HCT116 (cell line): ENCODE data around the gene DPH2. TPM values are rescaled to one million over a fixed set of nuclear protein-coding genes. Genes with fewer than 3 reads are reported as not detected.
A peak's percentile ranks its signal among the peaks of the same experiment; 100 is the strongest.

Experiments used
- ATAC-seq: fragments of 200-7000 bp; cut with Tn5 transposase; 2 replicates; pipeline ENCODE4 v1.9.1; 2020; ENCODE audit warnings: mild to moderate bottlenecking, moderate library complexity
- BruUV-seq: library from RNA; stranded (reverse); fragments of 400-500 nt; replicated peaks from 2 replicates; lab custom pipeline; 2021; lab: Mats Ljungman, UMichigan
- CTCF ChIA-PET: fragments of 300-600 bp; sonication (Branson Sonifier 250); formaldehyde crosslinking; loops from one replicate; lab custom pipeline; 2021; ENCODE audit warnings: antibody characterized with exemption; lab: Charles Lee
- POLR2A ChIA-PET: fragments of 300-600, 350-600 bp; sonication (Branson Sonifier 250); formaldehyde crosslinking; loops from one replicate; lab custom pipeline; 2021; ENCODE audit warnings: antibody characterized with exemption; lab: Charles Lee
- RAD21 ChIA-PET, 2 experiments: fragments of 300-600 bp; sonication (Branson Sonifier 250); formaldehyde crosslinking; loops; one replicate each; lab custom pipeline; 2023; ENCODE audit warnings: low total read pairs in 2 of 2; ENCODE audit not compliant: uncharacterized antibody in 2 of 2, unreplicated experiment in 2 of 2, low non-redundant PET in 1 of 2; lab: Charles Lee
- DNase-seq: peaks from one replicate; pipeline ENCODE4 v3.0.0-alpha.2; 2010; ENCODE audit warnings: low read depth, low spot score
- H2AFZ ChIP-seq: fragments of 200-600 bp; shearing (Covaris generic), sonication (generic); 2 replicates; pipeline ENCODE4 v1.6.1; 2017; ENCODE audit warnings: low read depth, mixed run types, mixed read lengths, antibody characterized with exemption, low read length; ENCODE audit not compliant: poor library complexity, severe bottlenecking
- H3K27ac ChIP-seq: 2 replicates; pipeline ENCODE4 v1.5.1; 2012; ENCODE audit warnings: low read depth, low read length
- H3K27me3 ChIP-seq: fragments of 200-600 bp; sonication (generic); 2 replicates; pipeline ENCODE4 v1.6.1; 2016; ENCODE audit warnings: mixed run types, low read length, mixed read lengths; ENCODE audit not compliant: insufficient read depth
- H3K36me3 ChIP-seq, 2 experiments: fragments of 200-500 bp in 1 of 2; fragments of 200-600 bp in 1 of 2; sonication (Bioruptor generic) in 1 of 2; sonication (generic) in 1 of 2; 2 replicates each; pipeline versions ENCODE4 v1.5.1 to v1.6.1; 2014 to 2016; ENCODE audit warnings: low read length in 2 of 2, inconsistent platforms in 1 of 2, mixed read lengths in 1 of 2, mixed run types in 1 of 2; ENCODE audit not compliant: insufficient read depth in 2 of 2, control insufficient read depth in 1 of 2
- H3K4me1 ChIP-seq, 2 experiments: fragments of 200-600 bp in 1 of 2; sonication (generic) in 1 of 2; 2 replicates each; pipeline versions ENCODE4 v1.5.1 to v1.6.1; 2012 to 2017; ENCODE audit warnings: low read length in 2 of 2, inconsistent platforms in 1 of 2, mild to moderate bottlenecking in 1 of 2, mixed read lengths in 1 of 2, mixed run types in 1 of 2, moderate library complexity in 1 of 2; ENCODE audit not compliant: insufficient read depth in 2 of 2, control insufficient read depth in 1 of 2
- H3K4me2 ChIP-seq: fragments of 200-600 bp; sonication (generic); 2 replicates; pipeline ENCODE4 v1.6.1; 2017; ENCODE audit warnings: mixed run types, low read length, mixed read lengths
- H3K4me3 ChIP-seq, 2 experiments: fragments of 200-600 bp in 1 of 2; sonication (generic) in 1 of 2; replicated peaks in 1 of 2; 2 replicates each; pipeline ENCODE4 v1.5.1; 2011 to 2016; ENCODE audit warnings: low read length in 2 of 2, control low read depth in 1 of 2, low read depth in 1 of 2, mild to moderate bottlenecking in 1 of 2, mixed read lengths in 1 of 2, mixed run types in 1 of 2
- H3K79me2 ChIP-seq: fragments of 200-600 bp; sonication (generic); 2 replicates; pipeline ENCODE4 v1.6.1; 2017; ENCODE audit warnings: mild to moderate bottlenecking, mixed run types, low read length, moderate library complexity, mixed read lengths; ENCODE audit not compliant: insufficient read depth
- H3K9ac ChIP-seq: fragments of 200-600 bp; sonication (generic); 2 replicates; pipeline ENCODE4 v1.6.1; 2016; ENCODE audit warnings: low read length, mixed read lengths
- H3K9me2 ChIP-seq: fragments of 200-600 bp; sonication (generic), shearing (Covaris generic); 2 replicates; pipeline ENCODE4 v1.6.1; 2017; ENCODE audit warnings: mixed run types, mild to moderate bottlenecking, moderate library complexity; ENCODE audit not compliant: insufficient read depth
- H3K9me3 ChIP-seq, 2 experiments: fragments of 200-500 bp in 1 of 2; fragments of 200-600 bp in 1 of 2; sonication (Bioruptor generic) in 1 of 2; sonication (generic) in 1 of 2; 2 replicates each; pipeline ENCODE4 v1.6.1; 2014 to 2017; ENCODE audit warnings: low read length in 2 of 2, mixed read lengths in 2 of 2, inconsistent platforms in 1 of 2, low read depth in 1 of 2, mild to moderate bottlenecking in 1 of 2, mixed run types in 1 of 2, moderate library complexity in 1 of 2; ENCODE audit not compliant: control insufficient read depth in 1 of 2, insufficient read depth in 1 of 2
- H4K20me1 ChIP-seq: fragments of 200-600 bp; sonication (generic), shearing (Covaris generic); 2 replicates; pipeline ENCODE4 v1.6.1; 2017; ENCODE audit warnings: mixed run types, mild to moderate bottlenecking, moderate library complexity; ENCODE audit not compliant: insufficient read depth
- EGR1 ChIP-seq: IDR thresholded peaks from 2 replicates; pipeline ENCODE4 v1.6.1; 2012; ENCODE audit warnings: low read depth
- EZH2 ChIP-seq: fragments of 200-600 bp; sonication (generic); IDR thresholded peaks from 2 replicates; pipeline ENCODE4 v1.6.1; 2017; ENCODE audit warnings: antibody characterized with exemption, mixed run types
- POLR2AphosphoS5 ChIP-seq: IDR thresholded peaks from 2 replicates; pipeline ENCODE4 v1.6.1; 2011; ENCODE audit warnings: mild to moderate bottlenecking, low read depth, low read length, moderate library complexity
- REST ChIP-seq: IDR thresholded peaks from 2 replicates; pipeline ENCODE4 v1.6.1; 2012; ENCODE audit warnings: low read depth
- intact Hi-C: fragments of 100-400 bp; cut with micrococcal nuclease; formaldehyde crosslinking; loops from 2 replicates; pipeline ENCODE4 v1.10.0; 2022
- total RNA-seq: library from RNA; stranded (reverse); gene quantifications from one replicate; pipeline ENCODE4 v1.2.1, GENCODE V29; 2021; ENCODE audit not compliant: unreplicated experiment

DPH2 gene
- total RNA-seq, 1 experiment from 2014 or later = 53.2 TPM

- peaks cover 9% of the 10 kb centered on the region; the same call in 1 of the 2 replicates for H3K79me2 ChIP-seq
- DNase-seq = no peak
- TF ChIP-seq EGR1 (no peak), REST (no peak), POLR2AphosphoS5 (peak; percentile 14; the same call in 1 of the 2 replicates), EZH2 (no peak)
- TF ChIP-seq, all 23 proteins: peak for 1
- no TSS peak for BruUV-seq
- Histone ChIP-seq H3K9me3 (no peaks in the 10 kb centered on the region), H4K20me1 (no peaks in the 10 kb centered on the region), H2AFZ (no peak overlapping the region), H3K4me3 (no peak overlapping the region), H3K9me2 (no peaks in the 10 kb centered on the region), H3K4me1 (peaks cover 14 to 38% of the 10 kb centered on the region in 2 experiments), H3K9ac (no peak overlapping the region), H3K36me3 (0 out of 4 replicates have a peak, but pooled peaks cover 0 to 10% of the 10 kb centered on the region in 2 experiments), H3K27ac (no peak overlapping the region), H3K4me2 (no peak overlapping the region), H3K27me3 (no peaks in the 10 kb centered on the region)
- ChIA-PET POLR2A (interaction anchor here (0.9 kb wide), 1 partner anchor 8 kb away, joined by 3 read pairs; no protein-coding TSS in a partner anchor), RAD21 (no interaction called here), CTCF (interaction anchor here (12.2 kb wide), 1 partner anchor 171 kb away, joined by 479 read pairs; no protein-coding TSS in a partner anchor)
- ATAC-seq = no peak
- intact Hi-C loops = no loop called here
Measured at GRCh38 chr1:43937179-43937865, 32.5 kb upstream of the DPH2 start.
